ENCODE results near the gene FAM20A. TPM values are rescaled to one million over a fixed set of nuclear protein-coding genes. Genes with fewer than 3 reads are reported as not detected.
"Not testable (repeated sequence)": the region's sequence is repeated elsewhere in the genome, so short reads cannot be mapped to it uniquely, and the experiment has no call there.

The FAM20A gene
- polyA plus RNA-seq, 4 donors: 4.4 to 30.3 TPM; not detected in 2

DNA sequence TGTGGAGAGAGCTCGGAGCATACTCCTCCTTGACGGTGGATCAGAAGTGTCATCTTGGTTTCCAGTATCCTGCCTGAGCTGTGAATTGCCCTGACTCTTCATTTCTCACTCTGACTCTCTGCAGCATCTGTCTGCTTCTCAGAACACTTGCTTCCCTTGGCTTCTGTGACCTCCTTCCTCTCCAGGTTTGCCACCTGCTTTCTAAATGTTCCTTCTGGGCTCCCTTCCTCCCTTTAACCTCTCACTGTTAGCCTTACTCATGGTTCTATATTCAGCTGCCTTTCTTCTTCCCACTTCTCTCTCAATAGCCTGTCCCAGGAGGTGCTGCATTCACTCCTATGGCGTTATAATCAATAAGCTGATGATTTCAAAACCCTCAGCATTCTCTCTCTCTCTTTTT lies 100.1 kb downstream of the FAM20A start:
- FAIRE-seq: no peak
- no peaks in the 10 kb centered on the region for H3K9me3 ChIP-seq (ENCODE audit: control insufficient read depth in 2 of 2, insufficient read depth in 1 of 2, low read depth in 1 of 2, low read length in 1 of 2)
- no peaks in the 10 kb centered on the region for H3K4me1 ChIP-seq (ENCODE audit: control insufficient read depth in 3 of 3, insufficient read depth in 2 of 3, low read depth in 1 of 3, low read length in 2 of 3)
- 71 to 89% (median 85%) methylated on average over 3 of the region's 3 CpGs for WGBS, 3 donors
- no peak overlapping the region for H3K4me3 ChIP-seq (ENCODE audit: low read depth in 1 of 3, low read length in 3 of 3)
- no peaks in the 10 kb centered on the region for H3K36me3 ChIP-seq (ENCODE audit: control insufficient read depth in 3 of 3, insufficient read depth in 2 of 3, low read depth in 1 of 3, low read length in 3 of 3)
- DNase-seq: no peak
- no peak overlapping the region for H3K27ac ChIP-seq (ENCODE audit: low read depth in 1 of 3, low read length in 2 of 3)
- H3K27me3 ChIP-seq (ENCODE audit: control insufficient read depth in 3 of 3, insufficient read depth in 3 of 3, low read length in 3 of 3): no peaks in the 10 kb centered on the region

DNA sequence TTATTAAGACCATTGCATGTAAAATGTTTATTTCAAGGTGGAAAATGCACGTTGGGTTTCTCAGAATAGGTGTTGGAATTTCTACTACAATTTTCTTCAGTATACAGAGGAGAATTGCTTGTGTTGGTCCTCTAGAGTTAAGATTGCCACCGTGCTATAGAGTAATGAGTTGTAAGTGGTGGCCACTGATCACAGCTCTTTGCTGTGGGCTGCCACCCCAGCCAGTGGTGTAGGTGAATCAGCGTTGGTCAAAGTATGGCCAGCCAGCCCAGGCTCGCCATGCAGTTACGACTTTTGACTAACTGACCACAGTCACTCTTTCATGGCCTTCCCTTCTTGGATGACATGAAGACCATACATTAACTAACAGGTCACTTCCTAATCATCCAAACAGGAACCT lies 101.6 kb downstream of the FAM20A start:
- Histone ChIP-seq H3K4me1 (ENCODE audit: control insufficient read depth in 3 of 3, insufficient read depth in 2 of 3, low read depth in 1 of 3, low read length in 2 of 3) (no peaks in the 10 kb centered on the region), H3K9me3 (ENCODE audit: control insufficient read depth in 2 of 2, insufficient read depth in 1 of 2, low read depth in 1 of 2, low read length in 1 of 2) (no peaks in the 10 kb centered on the region), H3K36me3 (ENCODE audit: control insufficient read depth in 3 of 3, insufficient read depth in 2 of 3, low read depth in 1 of 3, low read length in 3 of 3) (no peaks in the 10 kb centered on the region), H3K4me3 (ENCODE audit: low read depth in 1 of 3, low read length in 3 of 3) (no peak overlapping the region), H3K27ac (ENCODE audit: low read depth in 1 of 3, low read length in 2 of 3) (no peak overlapping the region), H3K27me3 (ENCODE audit: control insufficient read depth in 3 of 3, insufficient read depth in 3 of 3, low read length in 3 of 3) (no peaks in the 10 kb centered on the region)
- DNase-seq: no peak
- 91 to 98% (median 94%) methylated on average over 5 of the region's 5 CpGs for WGBS, 3 donors
- FAIRE-seq: no peak

- H3K4me3 ChIP-seq (ENCODE audit: low read depth in 1 of 3, low read length in 3 of 3): no peak overlapping the region
- H3K4me1 ChIP-seq (ENCODE audit: control insufficient read depth in 3 of 3, insufficient read depth in 2 of 3, low read depth in 1 of 3, low read length in 2 of 3): no peaks in the 10 kb centered on the region
- peak overlapping the region in 1 of 3 donors; percentile 74 for H3K27ac ChIP-seq (ENCODE audit: low read depth in 1 of 3, low read length in 2 of 3)
- DNase-seq: no peak
- FAIRE-seq: no peak
- no peaks in the 10 kb centered on the region for H3K36me3 ChIP-seq (ENCODE audit: control insufficient read depth in 3 of 3, insufficient read depth in 2 of 3, low read depth in 1 of 3, low read length in 3 of 3)
- no peaks in the 10 kb centered on the region for H3K27me3 ChIP-seq (ENCODE audit: control insufficient read depth in 3 of 3, insufficient read depth in 3 of 3, low read length in 3 of 3)
- 56 to 71% (median 64%) methylated on average over 7 of the region's 7 CpGs for WGBS, 3 donors
- no peaks in the 10 kb centered on the region for H3K9me3 ChIP-seq (ENCODE audit: control insufficient read depth in 2 of 2, insufficient read depth in 1 of 2, low read depth in 1 of 2, low read length in 1 of 2)
These were observed 102.5 kb downstream of the FAM20A start for GRCh38 chr17:68498479-68499326.

DNA sequence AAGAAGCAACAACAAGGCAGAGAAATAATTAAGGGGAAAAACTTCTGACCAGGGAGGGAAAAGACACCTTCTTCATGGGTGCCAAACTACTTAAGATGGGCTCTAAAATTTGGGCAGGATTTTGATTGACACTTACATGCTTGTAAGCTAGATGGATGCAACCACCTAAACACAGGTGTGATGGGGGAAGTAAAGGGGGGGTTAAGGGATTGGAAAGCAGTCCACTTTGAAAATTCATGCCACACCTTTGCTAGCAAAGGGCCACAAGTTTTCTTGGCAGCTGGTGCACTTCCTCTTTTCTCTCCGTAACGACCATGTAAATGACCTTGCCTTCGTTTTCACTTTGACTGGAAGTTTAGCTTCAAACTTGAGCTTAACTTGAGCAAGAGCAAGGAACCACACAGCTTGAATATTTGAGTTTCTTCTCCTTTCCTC lies 103.3 kb downstream of the FAM20A start:
- no peaks in the 10 kb centered on the region for H3K36me3 ChIP-seq (ENCODE audit: control insufficient read depth in 3 of 3, insufficient read depth in 2 of 3, low read depth in 1 of 3, low read length in 3 of 3)
- 0 to 8% (median 0%) methylated on average over 3 of the region's 3 CpGs for WGBS, 3 donors
- H3K9me3 ChIP-seq (ENCODE audit: control insufficient read depth in 2 of 2, insufficient read depth in 1 of 2, low read depth in 1 of 2, low read length in 1 of 2): no peaks in the 10 kb centered on the region
- DNase-seq (peak in 1 of 2 donors; percentile 68), FAIRE-seq (no peak)
- H3K4me3 ChIP-seq (ENCODE audit: low read depth in 1 of 3, low read length in 3 of 3): no peak overlapping the region
- no peaks in the 10 kb centered on the region for H3K27me3 ChIP-seq (ENCODE audit: control insufficient read depth in 3 of 3, insufficient read depth in 3 of 3, low read length in 3 of 3)
- no peaks in the 10 kb centered on the region for H3K4me1 ChIP-seq (ENCODE audit: control insufficient read depth in 3 of 3, insufficient read depth in 2 of 3, low read depth in 1 of 3, low read length in 2 of 3)
- H3K27ac ChIP-seq (ENCODE audit: low read depth in 1 of 3, low read length in 2 of 3): peak overlapping the region in 1 of 3 donors; percentile 74

- no peak for DNase-seq
These were observed 106.1 kb downstream of the FAM20A start for GRCh38 chr17:68495081-68495480.

DNA sequence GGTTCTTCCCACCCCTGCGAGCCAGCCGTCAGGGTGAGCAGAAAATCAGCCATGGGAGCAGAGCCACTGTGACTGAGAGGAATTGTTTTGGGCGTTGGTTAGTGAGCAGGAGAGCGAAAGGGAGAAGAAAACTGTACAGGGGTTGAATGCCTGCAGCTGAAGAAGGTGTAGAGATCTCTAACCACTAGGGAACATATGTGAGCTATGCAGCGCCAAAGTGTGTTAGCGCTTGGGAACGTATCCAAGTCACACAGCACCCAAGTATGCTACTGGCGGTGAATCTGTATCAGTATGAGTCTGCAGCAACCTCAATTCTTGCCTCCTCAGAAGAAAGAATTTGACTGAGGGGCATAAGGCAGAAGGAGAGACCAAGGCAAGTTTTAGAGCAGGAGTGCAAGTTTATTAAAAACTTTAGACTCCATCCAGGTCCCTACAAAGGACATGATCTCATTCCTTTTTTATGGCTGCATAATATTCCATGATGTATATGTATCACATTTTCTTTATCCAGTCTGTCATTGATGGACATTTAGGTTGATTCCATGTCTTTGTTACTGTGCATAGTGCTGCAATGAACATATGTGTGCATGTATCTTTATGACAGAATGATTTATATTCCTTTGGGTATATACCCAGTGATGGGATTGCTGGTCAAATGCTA lies 108.6 kb downstream of the FAM20A start:
- H3K4me3 ChIP-seq (ENCODE audit: low read depth in 1 of 3, low read length in 3 of 3); H3K4me1 ChIP-seq (ENCODE audit: control insufficient read depth in 3 of 3, insufficient read depth in 2 of 3, low read depth in 1 of 3, low read length in 2 of 3); H3K36me3 ChIP-seq (ENCODE audit: control insufficient read depth in 3 of 3, insufficient read depth in 2 of 3, low read depth in 1 of 3, low read length in 3 of 3); H3K27ac ChIP-seq (ENCODE audit: low read depth in 1 of 3, low read length in 2 of 3); H3K27me3 ChIP-seq (ENCODE audit: control insufficient read depth in 3 of 3, insufficient read depth in 3 of 3, low read length in 3 of 3); FAIRE-seq; H3K9me3 ChIP-seq (ENCODE audit: control insufficient read depth in 2 of 2, insufficient read depth in 1 of 2, low read depth in 1 of 2, low read length in 1 of 2); DNase-seq: not testable (repeated sequence)
- WGBS, 3 donors: 78 to 92% (median 84%) methylated on average over 8 of the region's 8 CpGs

More at GRCh38 chr17:68495081-68495480, 106.1 kb downstream of the FAM20A start:
- Histone ChIP-seq H3K4me1 (ENCODE audit: control insufficient read depth in 3 of 3, insufficient read depth in 2 of 3, low read depth in 1 of 3, low read length in 2 of 3) (no peaks in the 10 kb centered on the region), H3K4me3 (ENCODE audit: low read depth in 1 of 3, low read length in 3 of 3) (no peak overlapping the region), H3K27me3 (ENCODE audit: control insufficient read depth in 3 of 3, insufficient read depth in 3 of 3, low read length in 3 of 3) (no peaks in the 10 kb centered on the region), H3K36me3 (ENCODE audit: control insufficient read depth in 3 of 3, insufficient read depth in 2 of 3, low read depth in 1 of 3, low read length in 3 of 3) (no peaks in the 10 kb centered on the region), H3K9me3 (ENCODE audit: control insufficient read depth in 2 of 2, insufficient read depth in 1 of 2, low read depth in 1 of 2, low read length in 1 of 2) (no peaks in the 10 kb centered on the region), H3K27ac (ENCODE audit: low read depth in 1 of 3, low read length in 2 of 3) (no peak overlapping the region)
- no peak for FAIRE-seq
- WGBS, 3 donors: 83 to 94% (median 87%) methylated on average over 4 of the region's 4 CpGs

DNA sequence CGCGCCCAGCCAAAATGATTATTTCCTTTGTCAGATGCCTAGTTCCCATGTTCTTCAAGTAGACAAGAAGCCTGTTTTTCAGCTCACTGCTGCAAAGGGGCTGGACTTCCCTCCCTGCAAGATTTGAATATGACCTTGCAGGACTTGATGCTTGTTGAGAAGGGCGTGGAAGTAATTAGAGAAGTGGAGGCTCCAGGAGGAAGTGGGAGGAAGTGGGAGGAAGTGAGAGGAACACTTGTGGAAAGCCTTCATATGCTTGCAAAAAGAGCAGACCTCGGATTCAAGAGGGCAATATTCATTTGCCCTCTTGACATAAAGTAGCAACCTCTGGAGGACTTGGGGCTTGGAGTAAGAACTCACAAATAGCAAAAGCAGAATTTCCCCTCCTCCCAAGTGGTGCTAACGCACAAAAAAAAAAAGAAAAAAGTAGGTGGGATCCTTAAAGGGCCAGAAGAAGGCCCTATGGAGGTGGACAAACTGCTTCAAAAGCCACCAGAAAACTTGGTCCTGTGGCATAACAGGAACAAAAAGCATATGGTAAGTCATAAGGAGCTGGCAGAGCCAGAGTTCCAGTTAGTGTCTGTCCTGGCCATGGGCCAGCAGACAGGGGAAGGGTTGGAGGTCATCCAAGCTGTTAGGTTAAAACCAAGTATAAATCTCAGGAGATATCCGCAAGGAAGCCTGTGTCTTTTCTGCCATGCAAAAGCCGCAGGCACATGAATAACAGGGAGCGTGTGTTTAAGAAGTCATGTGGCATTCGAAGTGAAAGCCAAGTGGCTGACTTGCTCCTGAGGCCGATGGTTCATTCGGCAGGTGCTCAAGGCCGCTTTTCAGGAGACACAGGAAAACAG lies 109.6 kb downstream of the FAM20A start:
- no peak overlapping the region for H3K27ac ChIP-seq (ENCODE audit: low read depth in 1 of 3, low read length in 2 of 3)
- no peaks in the 10 kb centered on the region for H3K9me3 ChIP-seq (ENCODE audit: control insufficient read depth in 2 of 2, insufficient read depth in 1 of 2, low read depth in 1 of 2, low read length in 1 of 2)
- no peaks in the 10 kb centered on the region for H3K36me3 ChIP-seq (ENCODE audit: control insufficient read depth in 3 of 3, insufficient read depth in 2 of 3, low read depth in 1 of 3, low read length in 3 of 3)
- DNase-seq (peak in 1 of 2 donors; percentile 21), FAIRE-seq (no peak)
- 46 to 64% (median 62%) methylated on average over 12 of the region's 12 CpGs for WGBS, 3 donors
- no peaks in the 10 kb centered on the region for H3K4me1 ChIP-seq (ENCODE audit: control insufficient read depth in 3 of 3, insufficient read depth in 2 of 3, low read depth in 1 of 3, low read length in 2 of 3)
- H3K4me3 ChIP-seq (ENCODE audit: low read depth in 1 of 3, low read length in 3 of 3): no peak overlapping the region
- no peaks in the 10 kb centered on the region for H3K27me3 ChIP-seq (ENCODE audit: control insufficient read depth in 3 of 3, insufficient read depth in 3 of 3, low read length in 3 of 3)

GRCh38 chr17:68489919-68490318 lies 111.2 kb downstream of the FAM20A start:
- DNase-seq (no peak), FAIRE-seq (no peak)
- WGBS, 3 donors: 76 to 86% (median 84%) methylated on average over 4 of the region's 4 CpGs
- no peaks in the 10 kb centered on the region for H3K9me3 ChIP-seq (ENCODE audit: control insufficient read depth in 2 of 2, insufficient read depth in 1 of 2, low read depth in 1 of 2, low read length in 1 of 2)
- H3K4me1 ChIP-seq (ENCODE audit: control insufficient read depth in 3 of 3, insufficient read depth in 2 of 3, low read depth in 1 of 3, low read length in 2 of 3): no peaks in the 10 kb centered on the region
- H3K27ac ChIP-seq (ENCODE audit: low read depth in 1 of 3, low read length in 2 of 3): no peak overlapping the region
- H3K27me3 ChIP-seq (ENCODE audit: control insufficient read depth in 3 of 3, insufficient read depth in 3 of 3, low read length in 3 of 3): peaks cover 0 to 2% (median 0%) of the 10 kb centered on the region in 3 donors
- no peak overlapping the region for H3K4me3 ChIP-seq (ENCODE audit: low read depth in 1 of 3, low read length in 3 of 3)
- no peaks in the 10 kb centered on the region for H3K36me3 ChIP-seq (ENCODE audit: control insufficient read depth in 3 of 3, insufficient read depth in 2 of 3, low read depth in 1 of 3, low read length in 3 of 3)

Measured in small intestine (tissue), 7 donors.